ENCODE measurements around the gene SIPA1L2.

The SIPA1L2 gene

GRCh38 chr1:232589812-232590743, 39.9 kb downstream of the SIPA1L2 start:
- no peak for DNase-seq (ENCODE audit: low spot score)

GRCh38 chr1:232589111-232589811, 40.7 kb downstream of the SIPA1L2 start:
- no peak for DNase-seq (ENCODE audit: low spot score)

- DNase-seq (ENCODE audit: low spot score), result no peak
Measured at GRCh38 chr1:232587141-232588008, 42.6 kb downstream of the SIPA1L2 start.

GRCh38 chr1:232586679-232587078, 43.3 kb downstream of the SIPA1L2 start:
- no peak for DNase-seq (ENCODE audit: low spot score)

GRCh38 chr1:232585486-232585885, 44.4 kb downstream of the SIPA1L2 start:
- DNase-seq (ENCODE audit: low spot score), result no peak

GRCh38 chr1:232581932-232582331, 48.0 kb downstream of the SIPA1L2 start:
- DNase-seq (ENCODE audit: low spot score), result no peak

Data from left forelimb (tissue), 1 donor.